SK-N-SH treated with all-trans-retinoic acid at 6 μM for 48 hours (cell line): ENCODE measurements around the gene PSMA4.

Experiments
- CREB5 ChIP-seq: fragments of 250-450 bp; sonication (Bioruptor Pico); IDR thresholded peaks from 2 replicates; pipeline ENCODE4 v1.5.1; 2020; ENCODE audit warnings: low read depth, mild to moderate bottlenecking, moderate library complexity
- ESRRG ChIP-seq: fragments of 250-450 bp; sonication (Bioruptor Pico); IDR thresholded peaks from 2 replicates; pipeline ENCODE4 v1.6.1; 2021; ENCODE audit warnings: mild to moderate bottlenecking
- GLIS3 ChIP-seq: fragments of 250-450 bp; sonication (Bioruptor Pico); IDR thresholded peaks from 2 replicates; pipeline ENCODE4 v1.5.0; 2020; ENCODE audit warnings: mild to moderate bottlenecking, moderate library complexity
- ISL1 ChIP-seq: fragments of 250-450 bp; sonication (Bioruptor Pico); IDR thresholded peaks from 2 replicates; pipeline ENCODE4 v2.1.2; 2022; ENCODE audit warnings: mild to moderate bottlenecking, moderate library complexity
- PATZ1 ChIP-seq: fragments of 250-450 bp; sonication (Bioruptor Pico); IDR thresholded peaks from 2 replicates; pipeline ENCODE4 v1.8.0; 2020; ENCODE audit warnings: mild to moderate bottlenecking, moderate library complexity, borderline replicate concordance
- POU6F1 ChIP-seq: fragments of 250-450 bp; sonication (Bioruptor Pico); IDR thresholded peaks from 2 replicates; pipeline ENCODE4 v1.8.0; 2021; ENCODE audit warnings: low read depth, mild to moderate bottlenecking, moderate library complexity, borderline replicate concordance
- SNAI2 ChIP-seq: fragments of 250-450 bp; sonication (Bioruptor Pico); IDR thresholded peaks from 2 replicates; pipeline ENCODE4 v1.5.0; 2020; ENCODE audit warnings: mild to moderate bottlenecking, moderate library complexity
- TCF4 ChIP-seq: fragments of 250-450 bp; sonication (Bioruptor Pico); IDR thresholded peaks from 2 replicates; pipeline ENCODE4 v1.8.0; 2021; ENCODE audit warnings: mild to moderate bottlenecking, moderate library complexity, borderline replicate concordance
- TSHZ2 ChIP-seq: fragments of 250-450 bp; sonication (Bioruptor Pico); IDR thresholded peaks from 2 replicates; pipeline ENCODE4 v1.5.0; 2020; ENCODE audit warnings: mild to moderate bottlenecking, moderate library complexity
- ZFP3 ChIP-seq: fragments of 250-450 bp; sonication (Bioruptor Pico); IDR thresholded peaks from 2 replicates; pipeline ENCODE4 v1.5.0; 2020; ENCODE audit warnings: mild to moderate bottlenecking, moderate library complexity

- TF ChIP-seq POU6F1 (no peak), PATZ1 (CRISPR knock-in tag) (no peak), TCF4 (CRISPR knock-in tag) (no peak), ISL1 (CRISPR knock-in tag) (no peak), GLIS3 (CRISPR knock-in tag) (no peak), SNAI2 (CRISPR knock-in tag) (no peak), TSHZ2 (no peak), ESRRG (CRISPR knock-in tag) (no peak), CREB5 (CRISPR knock-in tag) (no peak), ZFP3 (CRISPR knock-in tag) (no peak)
Measured at GRCh38 chr15:78536134-78536533, 4.1 kb upstream of the PSMA4 start.
